ENCODE data around the gene ANKRD28.

GRCh38 chr3:15845475-15845874, 47.7 kb upstream of the ANKRD28 start:
- TF ChIP-seq CTCF (IDR thresholded peaks at IDR 0.05) = no peak
- no peak for TF ChIP-seq GABPA (IDR thresholded peaks at IDR 0.05; ENCODE audit: low read depth)
- TF ChIP-seq NRF1 (IDR thresholded peaks at IDR 0.05; ENCODE audit: low read depth, low read length) = no peak
- TF ChIP-seq ZBTB33 (IDR thresholded peaks at IDR 0.05; ENCODE audit: borderline replicate concordance, low read depth) = no peak
- TF ChIP-seq MEF2A (IDR thresholded peaks at IDR 0.05; ENCODE audit: borderline replicate concordance, low read depth) = no peak
- no peak for TF ChIP-seq TAF1 (IDR thresholded peaks at IDR 0.05; ENCODE audit: borderline replicate concordance, low read depth, low read length)
- TF ChIP-seq JUND (IDR thresholded peaks at IDR 0.05) = no peak
- TF ChIP-seq RAD21 (IDR thresholded peaks at IDR 0.05; ENCODE audit: low read length) = no peak
- TF ChIP-seq CHD2 (IDR thresholded peaks at IDR 0.05; ENCODE audit: low read length, partially characterized antibody) = no peak

Measured in SK-N-SH (cell line).